GM21529 (cell line): ENCODE measurements around the gene IL17RA.

Source experiments
- ATAC-seq: cut with Tn5 transposase; IDR thresholded peaks from one replicate; pipeline ENCODE4 v1.9.1; 2021; ENCODE audit not compliant: unreplicated experiment

The IL17RA gene

GRCh38 chr22:17105143-17106129, 20.6 kb downstream of the IL17RA start:
- no peak for ATAC-seq

GRCh38 chr22:17106161-17106784, 21.5 kb downstream of the IL17RA start:
- no peak for ATAC-seq

- no peak for ATAC-seq
Measured at GRCh38 chr22:17106785-17107546, 22.2 kb downstream of the IL17RA start.

- ATAC-seq = no peak
Measured at GRCh38 chr22:17107547-17107810, 22.7 kb downstream of the IL17RA start.

GRCh38 chr22:17108256-17109112, 23.7 kb downstream of the IL17RA start:
- ATAC-seq = no peak

- ATAC-seq = no peak
Measured at GRCh38 chr22:17109113-17109865, 24.5 kb downstream of the IL17RA start.

GRCh38 chr22:17109976-17110375, 25.2 kb downstream of the IL17RA start:
- ATAC-seq = no peak

GRCh38 chr22:17110791-17111550, 26.2 kb downstream of the IL17RA start:
- ATAC-seq = no peak

GRCh38 chr22:17112491-17113042, 27.8 kb downstream of the IL17RA start:
- ATAC-seq = no peak

GRCh38 chr22:17113600-17113999, 28.8 kb downstream of the IL17RA start:
- no peak for ATAC-seq

GRCh38 chr22:17114173-17114897, 29.5 kb downstream of the IL17RA start:
- no peak for ATAC-seq

- ATAC-seq = no peak
Measured at GRCh38 chr22:17114898-17115235, 30.1 kb downstream of the IL17RA start.

- no peak for ATAC-seq
Measured at GRCh38 chr22:17115236-17115635, 30.4 kb downstream of the IL17RA start.

- no peak for ATAC-seq
Measured at GRCh38 chr22:17115945-17116565, 31.3 kb downstream of the IL17RA start.

GRCh38 chr22:17116572-17117330, 32.0 kb downstream of the IL17RA start:
- no peak for ATAC-seq

- ATAC-seq = no peak
Measured at GRCh38 chr22:17117400-17117799, 32.6 kb downstream of the IL17RA start.

GRCh38 chr22:17117890-17118289, 33.1 kb downstream of the IL17RA start:
- ATAC-seq = no peak
